Stomach (tissue), 4 donors: ENCODE measurements around the gene STK4.

ENCODE experiments used
- CTCF ChIP-seq, 7 experiments: fragments of 450-650 bp in 4 of 7; fragments of 200-600 bp in 3 of 7; sonication (generic) in 3 of 7; IDR thresholded peaks; one replicate each; pipeline ENCODE4 v1.5.1; 2016 to 2019; ENCODE audit warnings: antibody characterized with exemption in 7 of 7, control low read depth in 2 of 7, mild to moderate bottlenecking in 1 of 7
- POLR2A ChIP-seq, 4 donors: fragments of 450-650 bp; IDR thresholded peaks; one replicate each; pipeline ENCODE4 v1.6.1; 2016; ENCODE audit warnings: antibody characterized with exemption in 4 of 4, control low read depth in 2 of 4, mild to moderate bottlenecking in 1 of 4, moderate library complexity in 1 of 4
- POLR2AphosphoS5 ChIP-seq, 3 donors: sonication (generic); formaldehyde crosslinking; IDR thresholded peaks; one replicate each; pipeline ENCODE4 v1.6.1; 2016; ENCODE audit warnings: antibody characterized with exemption in 3 of 3

GRCh38 chr20:44966030-44966961 lies at the start of gene STK4:
- TF ChIP-seq CTCF (IDR thresholded peaks at IDR 0.05) (peak in 5 of 7 experiments; percentile 21 to 73 (median 44)), POLR2AphosphoS5 (IDR thresholded peaks at IDR 0.05) (peak; percentile 93 to 99 (median 97)), POLR2A (IDR thresholded peaks at IDR 0.05) (peak in 2 of 4 donors; percentile 51 to 86)
